HepG2 (cell line): ENCODE measurements around the gene LDLRAD3. TPM values are rescaled to one million over a fixed set of nuclear protein-coding genes. Genes with fewer than 3 reads are reported as not detected.

Experiments
- ATAC-seq: fragments of 200-7000 bp; cut with Tn5 transposase; 3 replicates; pipeline ENCODE4 v1.9.1; 2020; ENCODE audit warnings: mild to moderate bottlenecking, moderate library complexity
- BruUV-seq: library from RNA; stranded (reverse); fragments of 400-500 nt; replicated peaks from 2 replicates; lab custom pipeline; 2021; lab: Mats Ljungman, UMichigan
- CTCF ChIA-PET: fragments of 300-600 bp; formaldehyde crosslinking; extraction: SDS; loops from one replicate; lab custom pipeline; 2021; ENCODE audit warnings: low total read pairs, inconsistent platforms, low intra/inter-chr PET ratio; lab: Yijun Ruan, JAX
- POLR2A ChIA-PET: fragments of 350-600 bp; sonication (Branson Sonifier 250); formaldehyde crosslinking; loops from one replicate; lab custom pipeline; 2020; ENCODE audit warnings: antibody characterized with exemption, inconsistent platforms; lab: Yijun Ruan, JAX
- DNase-seq: peaks from one replicate; pipeline ENCODE4 v3.0.0-alpha.2; 2015; ENCODE audit warnings: low spot score
- FAIRE-seq: peaks from 3 replicates; lab custom pipeline; 2011; peaks lifted over from hg19 to GRCh38; lab: Jason Lieb, UNC
- H2AFZ ChIP-seq: one replicate; pipeline ENCODE4 v1.6.1; 2011; ENCODE audit warnings: low read length, inconsistent platforms
- H3K27ac ChIP-seq: fragments of 300-600 bp; 3 replicates; pipeline ENCODE4 v1.8.0; 2011; ENCODE audit warnings: mixed run types, mild to moderate bottlenecking, mixed read lengths, low read length, inconsistent platforms; ENCODE audit not compliant: insufficient read depth; ENCODE audit errors: extremely low read length
- H3K27me3 ChIP-seq, 2 experiments: fragments of 200-600 bp in 1 of 2; 2 replicates in 1 of 2; 3 replicates in 1 of 2; pipeline versions ENCODE4 v1.6.0 to v1.8.0; 2011; ENCODE audit warnings: low read length in 2 of 2, mild to moderate bottlenecking in 2 of 2, moderate library complexity in 2 of 2, inconsistent platforms in 1 of 2; ENCODE audit not compliant: insufficient read depth in 2 of 2, control insufficient read depth in 1 of 2
- H3K36me3 ChIP-seq, 2 experiments: fragments of 200-600 bp in 1 of 2; replicated peaks in 1 of 2; 2 replicates in 1 of 2; 3 replicates in 1 of 2; pipeline versions ENCODE4 v1.5.1 to v1.8.0; 2011; ENCODE audit warnings: low read length in 2 of 2, inconsistent platforms in 1 of 2; ENCODE audit not compliant: insufficient read depth in 2 of 2, control insufficient read depth in 1 of 2
- H3K4me1 ChIP-seq: 2 replicates; pipeline ENCODE4 v1.5.1; 2012; ENCODE audit warnings: low read length, inconsistent platforms; ENCODE audit not compliant: insufficient read depth
- H3K4me2 ChIP-seq: 2 replicates; pipeline ENCODE4 v1.6.0; 2011; ENCODE audit warnings: low read depth, low read length, inconsistent platforms
- H3K4me3 ChIP-seq, 3 experiments: fragments of 200-600 bp in 1 of 3; sonication (generic), shearing (Covaris generic) in 1 of 3; replicated peaks in 1 of 3; 2 replicates each; pipeline ENCODE4 v1.5.1; 2011 to 2016; ENCODE audit warnings: low read length in 3 of 3, inconsistent platforms in 2 of 3, low read depth in 2 of 3, mild to moderate bottlenecking in 2 of 3, control low read depth in 1 of 3, mixed read lengths in 1 of 3; ENCODE audit not compliant: insufficient read depth in 1 of 3
- H3K79me2 ChIP-seq: one replicate; pipeline ENCODE4 v1.6.1; 2011; ENCODE audit warnings: low read length, inconsistent platforms; ENCODE audit not compliant: insufficient read depth
- H3K9ac ChIP-seq: 2 replicates; pipeline ENCODE4 v1.6.0; 2011; ENCODE audit warnings: mild to moderate bottlenecking, low read depth, low read length, inconsistent platforms; ENCODE audit not compliant: insufficient read depth
- H3K9me3 ChIP-seq: 2 replicates; pipeline ENCODE4 v1.5.1; 2012; ENCODE audit warnings: mild to moderate bottlenecking, low read length
- H4K20me1 ChIP-seq: 2 replicates; pipeline ENCODE4 v1.6.0; 2011; ENCODE audit warnings: inconsistent platforms, mild to moderate bottlenecking, low read length, moderate library complexity; ENCODE audit not compliant: insufficient read depth
- GMEB1 ChIP-seq: sonication (generic); formaldehyde crosslinking; IDR thresholded peaks from 2 replicates; pipeline ENCODE4 v1.5.1; 2020; ENCODE audit warnings: missing genetic modification reagents, mild to moderate bottlenecking, borderline replicate concordance
- MAFF ChIP-seq: IDR thresholded peaks from 2 replicates; pipeline ENCODE4 v1.6.1; 2011; ENCODE audit warnings: low read depth, low read length, improper control_type of control experiment
- PLSCR1 ChIP-seq: sonication (generic); formaldehyde crosslinking; IDR thresholded peaks from 2 replicates; pipeline ENCODE4 v1.5.0; 2020; ENCODE audit warnings: missing genetic modification reagents, mild to moderate bottlenecking, borderline replicate concordance
- TOE1 ChIP-seq: sonication (generic); formaldehyde crosslinking; IDR thresholded peaks from 2 replicates; pipeline ENCODE4 v1.4.0; 2020; ENCODE audit warnings: mild to moderate bottlenecking, missing genetic modification reagents
- TRIM24 ChIP-seq: sonication (generic); formaldehyde crosslinking; IDR thresholded peaks from 2 replicates; pipeline ENCODE4 v1.8.0; 2022; ENCODE audit warnings: mild to moderate bottlenecking, missing genetic modification reagents
- ZEB1 ChIP-seq: IDR thresholded peaks from 2 replicates; pipeline ENCODE4 v1.6.1; 2012; ENCODE audit warnings: mild to moderate bottlenecking, low read depth, inconsistent platforms; ENCODE audit not compliant: insufficient replicate concordance
- ZKSCAN8 ChIP-seq: IDR thresholded peaks from 2 replicates; pipeline ENCODE4 v1.6.1; 2016; ENCODE audit warnings: borderline replicate concordance, missing genetic modification reagents, missing compliant biosample characterization
- ZNF318 ChIP-seq: sonication (generic); formaldehyde crosslinking; IDR thresholded peaks from 2 replicates; pipeline ENCODE4 v1.4.0; 2020; ENCODE audit warnings: mild to moderate bottlenecking, missing genetic modification reagents
- WGBS: methylation state at CpG from one replicate; pipeline ENCODE4 v1.1.6; 2017; ENCODE audit warnings: low lambda C conversion rate; 5-methylcytosine and 5-hydroxymethylcytosine counted together
- in situ Hi-C: cut with HindIII; loops from 2 replicates; pipeline ENCODE4 v1.10.0; 2017; ENCODE audit warnings: low pct_unique_long_range_greater_than_20kb; ENCODE audit not compliant: extremely low pct_ligation_motif_present
- intact Hi-C: fragments of 100-400 bp; cut with micrococcal nuclease; formaldehyde crosslinking; loops from one replicate; pipeline ENCODE4 v1.10.0; 2022; ENCODE audit not compliant: unreplicated experiment
- polyA plus RNA-seq, 8 experiments: library from polyadenylated mRNA; depleted of rRNA in 3 of 8; stranded (reverse) in 7 of 8; unstranded in 1 of 8; fragments of >200 nt; fragmentation: Illumina TruSeq in 4 of 8; extraction: Trizol in 4 of 8; gene quantifications; 2 replicates each; pipeline versions ENCODE4 v1.2.1 to v1.2.3, GENCODE V29; 2011 to 2016; ENCODE audit warnings: low read depth in 4 of 8, missing spikeins in 1 of 8, mixed read lengths in 1 of 8; ENCODE audit not compliant: insufficient read depth in 1 of 8
- total RNA-seq, 5 experiments: library from RNA; depleted of rRNA; stranded (reverse); fragments of >200 nt; fragmentation: Illumina TruSeq; extraction: Trizol; gene quantifications; 2 replicates each; pipeline ENCODE4 v1.2.3, GENCODE V29; 2016; ENCODE audit warnings: low read depth in 1 of 5

Gene LDLRAD3
- total and polyA plus RNA-seq, 2 of the 13 experiments (the other 11 are each of a cell fraction or from before 2014, with no cell fraction given): 0.50 to 0.60 TPM

GRCh38 chr11:35954205-35954604, 10.3 kb downstream of the LDLRAD3 start:
- TF ChIP-seq TRIM24 (CRISPR knock-in tag): no peak
- no peak for TF ChIP-seq TOE1
- no peak for FAIRE-seq
- no peak for ATAC-seq
- in situ Hi-C loops (no loop called here), intact Hi-C loops (no loop called here)
- CTCF ChIA-PET: no interaction called here
- H3K27ac ChIP-seq: no peak overlapping the region
- H3K27me3 ChIP-seq: 0 out of 5 replicates have a peak, but pooled peaks cover 0 to 8% of the 10 kb centered on the region in 2 experiments
- BruUV-seq: no TSS peak
- H3K79me2 ChIP-seq: no peaks in the 10 kb centered on the region
- POLR2A ChIA-PET: no interaction called here
- H3K4me3 ChIP-seq: no peak overlapping the region
- H4K20me1 ChIP-seq: no peaks in the 10 kb centered on the region
- H2AFZ ChIP-seq: no peak overlapping the region
- H3K9me3 ChIP-seq: no peaks in the 10 kb centered on the region
- no peaks in the 10 kb centered on the region for H3K4me1 ChIP-seq
- no peak overlapping the region for H3K4me2 ChIP-seq
- no peak for DNase-seq
- no peak overlapping the region for H3K9ac ChIP-seq
- no peaks in the 10 kb centered on the region for H3K36me3 ChIP-seq
- 3% methylated on average over 3 of the region's 3 CpGs for WGBS

GRCh38 chr11:35955636-35956035, 11.8 kb downstream of the LDLRAD3 start:
- 0 out of 5 replicates have a peak, but pooled peaks cover 0 to 8% of the 10 kb centered on the region in 2 experiments for H3K27me3 ChIP-seq
- no peak for ATAC-seq
- no peaks in the 10 kb centered on the region for H3K9me3 ChIP-seq
- no peaks in the 10 kb centered on the region for H3K4me1 ChIP-seq
- no peaks in the 10 kb centered on the region for H4K20me1 ChIP-seq
- H3K4me2 ChIP-seq: no peak overlapping the region
- BruUV-seq: no TSS peak
- H3K4me3 ChIP-seq: no peak overlapping the region
- ChIA-PET CTCF (no interaction called here), POLR2A (no interaction called here)
- no peaks in the 10 kb centered on the region for H3K79me2 ChIP-seq
- H3K9ac ChIP-seq: no peak overlapping the region
- in situ Hi-C loops (no loop called here), intact Hi-C loops (no loop called here)
- no peaks in the 10 kb centered on the region for H3K36me3 ChIP-seq
- DNase-seq: no peak
- H3K27ac ChIP-seq: no peak overlapping the region
- no peak for FAIRE-seq
- H2AFZ ChIP-seq: no peak overlapping the region
- no peak for TF ChIP-seq MAFF
- no peak for TF ChIP-seq ZNF318
- no peak for TF ChIP-seq GMEB1 (CRISPR knock-in tag)
- TF ChIP-seq PLSCR1 (CRISPR knock-in tag): no peak
- no peak for TF ChIP-seq ZKSCAN8 (CRISPR knock-in tag)
- TF ChIP-seq ZEB1: no peak
